Measurements from ENCODE around the gene EIF4A3.
A peak's percentile ranks its signal among the peaks of the same experiment; 100 is the strongest.
"Not testable (repeated sequence)": the region's sequence is repeated elsewhere in the genome, so short reads cannot be mapped to it uniquely, and the experiment has no call there.

The EIF4A3 gene

DNA sequence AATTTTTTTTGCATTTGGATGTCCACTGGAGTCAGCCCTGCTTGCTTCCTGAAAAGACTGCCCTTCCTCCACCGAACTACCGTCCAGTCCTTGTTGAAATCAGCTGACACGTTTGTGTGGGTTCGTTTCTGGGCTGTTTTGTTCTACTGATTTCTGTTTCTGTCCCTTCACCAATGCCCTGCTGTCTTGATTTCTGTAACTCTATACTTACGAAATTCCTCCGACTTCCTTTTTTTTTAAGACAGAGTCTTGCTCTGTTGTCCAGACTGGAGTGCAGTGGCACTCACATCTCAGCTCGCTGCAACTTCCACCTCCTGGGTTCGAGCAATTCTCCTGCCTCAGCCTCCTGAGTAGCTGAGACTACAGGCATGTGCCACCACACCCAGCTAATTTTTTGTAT lies 54.0 kb downstream of the EIF4A3 start:
- Histone ChIP-seq H3K4me3 (ENCODE audit: low read depth, low read length) (no peak overlapping the region), H2BK12ac (ENCODE audit: low read length) (no peak overlapping the region), H2AFZ (ENCODE audit: insufficient read depth, low read length, poor library complexity) (no peak overlapping the region), H3K79me2 (ENCODE audit: control insufficient read depth, insufficient read depth, low read length, poor library complexity) (no peaks in the 10 kb centered on the region), H3K27me3 (ENCODE audit: insufficient read depth, low read length) (no peaks in the 10 kb centered on the region), H3K9ac (ENCODE audit: low read length) (no peak overlapping the region), H4K8ac (ENCODE audit: low read depth, low read length) (no peak overlapping the region), H3K27ac (ENCODE audit: low read depth, low read length) (no peak overlapping the region), H2BK5ac (ENCODE audit: low read depth, low read length, poor library complexity) (no peak overlapping the region), H4K12ac (ENCODE audit: low read depth, low read length) (no peak overlapping the region), H2BK120ac (ENCODE audit: insufficient read depth, low read length, poor library complexity) (no peak overlapping the region), H4K91ac (ENCODE audit: low read depth, low read length) (no peak overlapping the region), H3K4ac (ENCODE audit: low read depth, low read length) (no peak overlapping the region), H2AK5ac (ENCODE audit: low read length) (no peak overlapping the region), H3K14ac (ENCODE audit: low read length) (no peak overlapping the region), H3K4me2 (ENCODE audit: low read length) (no peak overlapping the region), H3K9me3 (ENCODE audit: insufficient read depth, low read depth, low read length) (no peaks in the 10 kb centered on the region), H3K4me1 (ENCODE audit: control insufficient read depth in 1 of 2, insufficient read depth in 2 of 2, low read length in 2 of 2) (no peaks in the 10 kb centered on the region), H3K23ac (ENCODE audit: low read length) (no peak overlapping the region), H3K79me1 (ENCODE audit: low read length) (no peaks in the 10 kb centered on the region), H3K18ac (ENCODE audit: low read length) (no peak overlapping the region), H3K36me3 (ENCODE audit: control insufficient read depth in 1 of 2, insufficient read depth in 2 of 2, low read length in 2 of 2) (no peaks in the 10 kb centered on the region)
- DNase-seq: peak in 1 of 2 donors; percentile 24
- WGBS (ENCODE audit: extremely low coverage, insufficient coverage, insufficient read length): no CpG with 5 or more reads among the region's 8 CpGs

DNA sequence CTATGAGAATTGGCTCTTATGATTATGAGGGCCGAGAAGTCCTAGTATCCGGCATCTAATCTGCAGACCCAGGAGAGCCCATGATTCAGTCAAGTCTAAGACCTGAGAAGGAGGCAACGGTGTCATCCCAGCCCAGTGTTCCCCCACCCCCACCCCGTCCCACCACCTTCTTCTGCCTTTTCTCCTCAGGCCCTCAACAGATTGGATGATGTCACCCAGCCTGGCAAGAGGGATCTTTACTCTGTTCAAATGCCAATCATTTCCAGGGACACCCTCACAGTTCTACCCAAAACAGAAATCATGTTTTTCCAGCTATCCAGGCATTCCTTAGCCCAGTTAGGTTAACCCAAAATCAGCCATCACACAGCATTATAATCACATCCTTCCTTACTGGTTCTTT lies 55.6 kb downstream of the EIF4A3 start:
- Histone ChIP-seq H2BK120ac (ENCODE audit: insufficient read depth, low read length, poor library complexity) (no peak overlapping the region), H3K36me3 (ENCODE audit: control insufficient read depth in 1 of 2, insufficient read depth in 2 of 2, low read length in 2 of 2) (no peaks in the 10 kb centered on the region), H3K9ac (ENCODE audit: low read length) (no peak overlapping the region), H2AK5ac (ENCODE audit: low read length) (no peak overlapping the region), H2AFZ (ENCODE audit: insufficient read depth, low read length, poor library complexity) (no peak overlapping the region), H2BK5ac (ENCODE audit: low read depth, low read length, poor library complexity) (no peak overlapping the region), H3K23ac (ENCODE audit: low read length) (no peak overlapping the region), H3K4ac (ENCODE audit: low read depth, low read length) (no peak overlapping the region), H3K27ac (ENCODE audit: low read depth, low read length) (no peak overlapping the region), H3K9me3 (ENCODE audit: insufficient read depth, low read depth, low read length) (no peaks in the 10 kb centered on the region), H3K18ac (ENCODE audit: low read length) (no peak overlapping the region), H3K79me2 (ENCODE audit: control insufficient read depth, insufficient read depth, low read length, poor library complexity) (no peaks in the 10 kb centered on the region), H3K4me2 (ENCODE audit: low read length) (no peak overlapping the region), H2BK12ac (ENCODE audit: low read length) (no peak overlapping the region), H4K12ac (ENCODE audit: low read depth, low read length) (no peak overlapping the region), H3K14ac (ENCODE audit: low read length) (no peak overlapping the region), H3K79me1 (ENCODE audit: low read length) (no peaks in the 10 kb centered on the region), H3K4me3 (ENCODE audit: low read depth, low read length) (no peak overlapping the region), H4K8ac (ENCODE audit: low read depth, low read length) (no peak overlapping the region), H3K27me3 (ENCODE audit: insufficient read depth, low read length) (no peaks in the 10 kb centered on the region), H3K4me1 (ENCODE audit: control insufficient read depth in 1 of 2, insufficient read depth in 2 of 2, low read length in 2 of 2) (no peaks in the 10 kb centered on the region), H4K91ac (ENCODE audit: low read depth, low read length) (no peak overlapping the region)
- no CpG with 5 or more reads among the region's 4 CpGs for WGBS (ENCODE audit: extremely low coverage, insufficient coverage, insufficient read length)
- DNase-seq: no peak

DNA sequence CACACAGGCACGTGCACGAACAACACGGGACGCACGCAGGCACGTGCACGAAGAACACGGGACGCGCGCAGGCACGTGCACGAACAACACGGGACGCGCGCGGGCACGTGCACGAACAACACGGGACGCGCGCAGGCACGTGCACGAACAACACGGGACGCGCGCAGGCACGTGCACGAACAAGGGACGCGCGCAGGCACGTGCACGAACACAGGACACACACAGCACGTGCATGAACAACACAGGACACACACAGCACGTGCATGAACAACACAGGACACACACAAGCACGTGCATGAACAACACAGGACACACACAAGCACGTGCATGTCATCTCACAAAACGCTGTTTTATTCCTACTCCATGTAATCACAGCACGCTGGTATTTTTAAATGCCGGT lies 56.8 kb downstream of the EIF4A3 start:
- H2AFZ ChIP-seq (ENCODE audit: insufficient read depth, low read length, poor library complexity); H3K4me3 ChIP-seq (ENCODE audit: low read depth, low read length); H3K23ac ChIP-seq (ENCODE audit: low read length); H2BK12ac ChIP-seq (ENCODE audit: low read length); H4K91ac ChIP-seq (ENCODE audit: low read depth, low read length); H3K4me1 ChIP-seq (ENCODE audit: control insufficient read depth in 1 of 2, insufficient read depth in 2 of 2, low read length in 2 of 2); H3K36me3 ChIP-seq (ENCODE audit: control insufficient read depth in 1 of 2, insufficient read depth in 2 of 2, low read length in 2 of 2); DNase-seq; H3K4ac ChIP-seq (ENCODE audit: low read depth, low read length); H2BK120ac ChIP-seq (ENCODE audit: insufficient read depth, low read length, poor library complexity); H3K27me3 ChIP-seq (ENCODE audit: insufficient read depth, low read length); H3K9ac ChIP-seq (ENCODE audit: low read length); H3K4me2 ChIP-seq (ENCODE audit: low read length); H3K18ac ChIP-seq (ENCODE audit: low read length); H2BK5ac ChIP-seq (ENCODE audit: low read depth, low read length, poor library complexity); H3K27ac ChIP-seq (ENCODE audit: low read depth, low read length); H4K12ac ChIP-seq (ENCODE audit: low read depth, low read length); H2AK5ac ChIP-seq (ENCODE audit: low read length); H3K79me2 ChIP-seq (ENCODE audit: control insufficient read depth, insufficient read depth, low read length, poor library complexity); H3K9me3 ChIP-seq (ENCODE audit: insufficient read depth, low read depth, low read length); H3K79me1 ChIP-seq (ENCODE audit: low read length); H3K14ac ChIP-seq (ENCODE audit: low read length); H4K8ac ChIP-seq (ENCODE audit: low read depth, low read length): not testable (repeated sequence)
- WGBS (ENCODE audit: extremely low coverage, insufficient coverage, insufficient read length): no CpG with 5 or more reads among the region's 44 CpGs

DNA sequence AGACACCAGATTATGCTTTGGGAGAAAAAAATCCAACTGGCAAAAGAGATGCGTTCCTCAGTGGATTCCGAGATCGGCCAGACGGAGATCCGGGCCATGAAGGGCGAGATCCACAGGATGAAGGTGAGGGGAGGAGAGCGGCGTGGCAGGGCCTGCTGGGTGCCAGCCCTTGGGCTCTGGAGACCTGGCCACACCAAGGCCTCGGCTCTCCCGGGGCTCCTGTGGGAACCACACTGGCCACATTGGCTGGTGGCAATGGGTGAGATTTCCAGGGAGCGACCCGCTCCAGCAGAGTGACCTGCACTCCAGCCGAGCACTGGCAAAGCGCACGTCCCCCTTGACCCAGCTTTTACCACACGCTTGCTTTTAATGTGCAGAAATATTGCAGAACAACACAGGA lies 57.2 kb downstream of the EIF4A3 start:
- Histone ChIP-seq H3K79me1 (ENCODE audit: low read length) (no peaks in the 10 kb centered on the region), H3K36me3 (ENCODE audit: control insufficient read depth in 1 of 2, insufficient read depth in 2 of 2, low read length in 2 of 2) (no peaks in the 10 kb centered on the region), H3K4me3 (ENCODE audit: low read depth, low read length) (no peak overlapping the region), H3K79me2 (ENCODE audit: control insufficient read depth, insufficient read depth, low read length, poor library complexity) (no peaks in the 10 kb centered on the region), H3K23ac (ENCODE audit: low read length) (no peak overlapping the region), H3K9ac (ENCODE audit: low read length) (no peak overlapping the region), H3K4me1 (ENCODE audit: control insufficient read depth in 1 of 2, insufficient read depth in 2 of 2, low read length in 2 of 2) (no peaks in the 10 kb centered on the region), H2BK12ac (ENCODE audit: low read length) (no peak overlapping the region), H2AFZ (ENCODE audit: insufficient read depth, low read length, poor library complexity) (no peak overlapping the region), H4K8ac (ENCODE audit: low read depth, low read length) (no peak overlapping the region), H3K27me3 (ENCODE audit: insufficient read depth, low read length) (no peaks in the 10 kb centered on the region), H4K91ac (ENCODE audit: low read depth, low read length) (no peak overlapping the region), H3K14ac (ENCODE audit: low read length) (no peak overlapping the region), H2BK5ac (ENCODE audit: low read depth, low read length, poor library complexity) (no peak overlapping the region), H3K27ac (ENCODE audit: low read depth, low read length) (no peak overlapping the region), H3K9me3 (ENCODE audit: insufficient read depth, low read depth, low read length) (no peaks in the 10 kb centered on the region), H3K18ac (ENCODE audit: low read length) (no peak overlapping the region), H3K4me2 (ENCODE audit: low read length) (no peak overlapping the region), H2BK120ac (ENCODE audit: insufficient read depth, low read length, poor library complexity) (no peak overlapping the region), H2AK5ac (ENCODE audit: low read length) (no peak overlapping the region), H4K12ac (ENCODE audit: low read depth, low read length) (no peak overlapping the region), H3K4ac (ENCODE audit: low read depth, low read length) (no peak overlapping the region)
- DNase-seq: no peak
- WGBS (ENCODE audit: extremely low coverage, insufficient coverage, insufficient read length): no CpG with 5 or more reads among the region's 16 CpGs

All from trophoblast cell (in vitro differentiated cells and primary cell).